CD14-positive monocyte (primary cell): Measurements from ENCODE around the gene SERPINC1. TPM values are rescaled to one million over a fixed set of nuclear protein-coding genes. Genes with fewer than 3 reads are reported as not detected.
"Not testable (repeated sequence)": the region's sequence is repeated elsewhere in the genome, so short reads cannot be mapped to it uniquely, and the experiment has no call there.

Experiments
- DNase-seq, 3 donors: peaks; one replicate each; pipeline ENCODE4 v3.0.0-alpha.2; 2011 to 2022
- H2AFZ ChIP-seq: 2 replicates; pipeline ENCODE4 v1.6.0; 2012; ENCODE audit warnings: mild to moderate bottlenecking, low read depth, low read length, inconsistent platforms; ENCODE audit not compliant: insufficient read depth, poor library complexity, severe bottlenecking
- H3K27ac ChIP-seq, 2 donors: 1 replicate in 1 of 2; 2 replicates in 1 of 2; pipeline ENCODE4 v1.5.1; 2012 to 2013; ENCODE audit warnings: low read length in 2 of 2, control low read depth in 1 of 2, inconsistent platforms in 1 of 2, low read depth in 1 of 2, mild to moderate bottlenecking in 1 of 2
- H3K27me3 ChIP-seq, 2 donors: one replicate each; pipeline versions ENCODE4 v1.6.0 to v1.6.1; 2011 to 2013; ENCODE audit warnings: low read length in 2 of 2; ENCODE audit not compliant: control insufficient read depth in 2 of 2, insufficient read depth in 2 of 2
- H3K36me3 ChIP-seq, 2 donors: replicated peaks in 1 of 2; 1 replicate in 1 of 2; 2 replicates in 1 of 2; pipeline versions ENCODE4 v1.5.1 to v1.6.1; 2012 to 2013; ENCODE audit warnings: low read length in 2 of 2, control low read depth in 1 of 2, inconsistent platforms in 1 of 2, mild to moderate bottlenecking in 1 of 2; ENCODE audit not compliant: insufficient read depth in 2 of 2, control insufficient read depth in 1 of 2
- H3K4me1 ChIP-seq, 2 donors: 1 replicate in 1 of 2; 2 replicates in 1 of 2; pipeline versions ENCODE4 v1.5.1 to v1.6.1; 2012 to 2013; ENCODE audit warnings: low read length in 2 of 2, control low read depth in 1 of 2, inconsistent platforms in 1 of 2, mild to moderate bottlenecking in 1 of 2, moderate library complexity in 1 of 2; ENCODE audit not compliant: insufficient read depth in 2 of 2, control insufficient read depth in 1 of 2
- H3K4me2 ChIP-seq: replicated peaks from 2 replicates; pipeline ENCODE3; 2012; ENCODE audit warnings: low read length, moderate library complexity, mild to moderate bottlenecking; ENCODE audit not compliant: poor library complexity, severe bottlenecking; ENCODE audit errors: extremely low read depth
- H3K4me3 ChIP-seq, 3 experiments: fragments of 200-600 bp in 1 of 3; sonication (generic) in 1 of 3; replicated peaks in 1 of 3; 1 replicate in 2 of 3; 2 replicates in 1 of 3; pipeline ENCODE4 v1.5.1; 2011 to 2013; ENCODE audit warnings: low read length in 3 of 3, mild to moderate bottlenecking in 3 of 3, control low read depth in 2 of 3, low read depth in 2 of 3, inconsistent platforms in 1 of 3, moderate library complexity in 1 of 3
- H3K79me2 ChIP-seq: 2 replicates; pipeline ENCODE4 v1.6.0; 2012; ENCODE audit warnings: mild to moderate bottlenecking, control low read depth, inconsistent platforms, low read length, moderate library complexity; ENCODE audit not compliant: insufficient read depth
- H3K9ac ChIP-seq: 2 replicates; pipeline ENCODE4 v1.6.0; 2017; ENCODE audit warnings: low read length, mild to moderate bottlenecking; ENCODE audit not compliant: insufficient read depth, poor library complexity, severe bottlenecking
- H3K9me3 ChIP-seq, 2 donors: replicated peaks in 1 of 2; 1 replicate in 1 of 2; 2 replicates in 1 of 2; pipeline versions ENCODE4 v1.5.1 to v1.6.1; 2012 to 2013; ENCODE audit warnings: low read length in 2 of 2, control low read depth in 1 of 2; ENCODE audit not compliant: control insufficient read depth in 1 of 2, insufficient read depth in 1 of 2
- H4K20me1 ChIP-seq: 2 replicates; pipeline ENCODE4 v1.6.0; 2012; ENCODE audit warnings: mild to moderate bottlenecking, low read length, control low read depth, moderate library complexity; ENCODE audit not compliant: insufficient read depth
- H3K27ac Mint-ChIP-seq, 7 donors: one replicate each; pipeline ENCODE4 v1.8.0; 2020; ENCODE audit warnings: mild to moderate bottlenecking in 7 of 7, mixed read lengths in 7 of 7, moderate library complexity in 6 of 7, inconsistent platforms in 2 of 7
- H3K27me3 Mint-ChIP-seq, 3 donors: one replicate each; pipeline ENCODE4 v1.8.0; 2021 to 2022; ENCODE audit warnings: low read depth in 3 of 3, mild to moderate bottlenecking in 3 of 3, mixed read lengths in 3 of 3, moderate library complexity in 3 of 3, inconsistent platforms in 1 of 3
- H3K36me3 Mint-ChIP-seq, 2 donors: one replicate each; pipeline ENCODE4 v1.8.0; 2020; ENCODE audit warnings: mixed read lengths in 2 of 2, inconsistent platforms in 1 of 2, mild to moderate bottlenecking in 1 of 2
- H3K4me1 Mint-ChIP-seq: one replicate; pipeline ENCODE4 v1.8.0; 2020; ENCODE audit warnings: mild to moderate bottlenecking, mixed read lengths
- H3K4me3 Mint-ChIP-seq, 2 donors: one replicate each; pipeline ENCODE4 v1.8.0; 2020; ENCODE audit warnings: mild to moderate bottlenecking in 2 of 2, mixed read lengths in 2 of 2, moderate library complexity in 1 of 2
- H3K9me3 Mint-ChIP-seq, 7 donors: one replicate each; pipeline ENCODE4 v1.8.0; 2020 to 2022; ENCODE audit warnings: mixed read lengths in 7 of 7, mild to moderate bottlenecking in 6 of 7, moderate library complexity in 6 of 7, inconsistent platforms in 2 of 7
- WGBS: methylation state at CpG from one replicate; pipeline ENCODE4 v1.1.5; 2013; ENCODE audit warnings: missing lambda C conversion rate; ENCODE audit not compliant: insufficient coverage; 5-methylcytosine and 5-hydroxymethylcytosine counted together
- intact Hi-C, 2 donors: fragments of 100-400 bp; cut with micrococcal nuclease; formaldehyde crosslinking; loops; one replicate each; pipeline versions ENCODE4 v1.15.0 to v1.15.1; 2023
- polyA plus RNA-seq, 3 donors: library from polyadenylated mRNA; depleted of rRNA in 1 of 3; unstranded in 2 of 3; stranded (reverse) in 1 of 3; fragments of 300-500 nt in 2 of 3; fragments of >200 nt in 1 of 3; fragmentation: Illumina TruSeq in 2 of 3; gene quantifications; 1 replicate in 2 of 3; 2 replicates in 1 of 3; pipeline ENCODE4 v1.2.3, GENCODE V29; 2012 to 2021
- TF ChIP-seq, protein P1 (sequence below): fragments of 200-600 bp; IDR thresholded peaks from one replicate; pipeline ENCODE4 v1.8.0; 2022; ENCODE audit warnings: antibody characterized with exemption, mild to moderate bottlenecking

SERPINC1 gene
- polyA plus RNA-seq, 3 donors, result 0.23 TPM; not detected in 2

DNA sequence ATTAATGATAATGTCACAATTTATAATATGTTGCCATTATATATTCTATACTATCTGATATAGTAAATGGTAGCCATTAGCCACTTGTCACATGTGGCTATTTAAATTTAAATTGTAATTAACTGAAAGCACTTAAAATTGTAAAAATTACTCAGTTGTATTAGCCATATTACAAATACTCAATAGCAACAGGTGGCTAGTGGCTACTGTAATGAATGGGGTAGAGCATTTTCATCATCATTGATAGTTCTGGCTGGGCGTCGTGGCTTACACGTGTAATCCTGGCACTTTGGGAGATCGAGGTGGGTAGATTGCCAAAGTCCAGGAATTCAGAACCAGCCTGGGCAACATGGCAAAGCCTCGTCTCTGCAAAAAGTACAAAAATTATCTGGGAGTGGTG lies 32.4 kb downstream of the SERPINC1 start:
- Histone ChIP-seq H3K9me3 (no peaks in the 10 kb centered on the region), H3K36me3 (peaks cover 28 to 47% of the 10 kb centered on the region in 2 donors), H3K27ac (no peak overlapping the region), H3K9ac (no peak overlapping the region), H3K79me2 (no peaks in the 10 kb centered on the region), H3K4me1 (no peaks in the 10 kb centered on the region), H3K4me3 (no peak overlapping the region), H3K27me3 (no peaks in the 10 kb centered on the region), H4K20me1 (peaks cover 4% of the 10 kb centered on the region), H3K4me2 (no peak overlapping the region), H2AFZ (no peak overlapping the region)
- Mint-ChIP-seq H3K27ac (no peak overlapping the region), H3K36me3 (peaks cover 22 to 32% of the 10 kb centered on the region in 2 donors), H3K9me3 (peaks cover 0 to 8% (median 0%) of the 10 kb centered on the region in 7 donors), H3K4me3 (no peak overlapping the region), H3K27me3 (peaks cover 0 to 2% (median 0%) of the 10 kb centered on the region in 3 donors), H3K4me1 (peaks cover 4% of the 10 kb centered on the region)
- TF ChIP-seq, protein P1, sequence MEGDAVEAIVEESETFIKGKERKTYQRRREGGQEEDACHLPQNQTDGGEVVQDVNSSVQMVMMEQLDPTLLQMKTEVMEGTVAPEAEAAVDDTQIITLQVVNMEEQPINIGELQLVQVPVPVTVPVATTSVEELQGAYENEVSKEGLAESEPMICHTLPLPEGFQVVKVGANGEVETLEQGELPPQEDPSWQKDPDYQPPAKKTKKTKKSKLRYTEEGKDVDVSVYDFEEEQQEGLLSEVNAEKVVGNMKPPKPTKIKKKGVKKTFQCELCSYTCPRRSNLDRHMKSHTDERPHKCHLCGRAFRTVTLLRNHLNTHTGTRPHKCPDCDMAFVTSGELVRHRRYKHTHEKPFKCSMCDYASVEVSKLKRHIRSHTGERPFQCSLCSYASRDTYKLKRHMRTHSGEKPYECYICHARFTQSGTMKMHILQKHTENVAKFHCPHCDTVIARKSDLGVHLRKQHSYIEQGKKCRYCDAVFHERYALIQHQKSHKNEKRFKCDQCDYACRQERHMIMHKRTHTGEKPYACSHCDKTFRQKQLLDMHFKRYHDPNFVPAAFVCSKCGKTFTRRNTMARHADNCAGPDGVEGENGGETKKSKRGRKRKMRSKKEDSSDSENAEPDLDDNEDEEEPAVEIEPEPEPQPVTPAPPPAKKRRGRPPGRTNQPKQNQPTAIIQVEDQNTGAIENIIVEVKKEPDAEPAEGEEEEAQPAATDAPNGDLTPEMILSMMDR, result no peak
- intact Hi-C loops, result no loop called here
- 100% methylated on average over 5 of the region's 5 CpGs for WGBS
- no peak for DNase-seq

DNA sequence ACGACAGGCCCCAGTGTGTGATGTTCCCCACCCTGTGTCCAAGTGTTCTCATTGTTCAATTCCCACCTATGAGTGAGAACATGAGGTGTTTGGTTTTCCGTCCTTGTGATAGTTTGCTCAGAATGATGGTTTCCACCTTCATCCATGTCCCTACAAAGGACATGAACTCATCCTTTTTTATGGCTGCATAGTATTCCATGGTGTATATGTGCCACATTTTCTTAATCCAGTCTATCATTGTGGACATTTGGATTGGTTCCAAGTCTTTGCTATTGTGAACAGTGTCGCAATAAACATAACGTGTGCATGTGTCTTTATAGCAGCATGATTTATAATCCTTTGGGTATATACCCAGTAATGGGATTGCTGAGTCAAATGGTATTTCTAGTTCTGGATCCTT lies 36.0 kb downstream of the SERPINC1 start:
- H3K9ac ChIP-seq, H2AFZ ChIP-seq, H3K27me3 ChIP-seq, H3K79me2 ChIP-seq, H3K9me3 ChIP-seq, H3K4me3 Mint-ChIP-seq, intact Hi-C loops, H3K27ac Mint-ChIP-seq, H3K4me2 ChIP-seq, H4K20me1 ChIP-seq, H3K4me1 ChIP-seq, H3K9me3 Mint-ChIP-seq, H3K4me1 Mint-ChIP-seq, H3K27me3 Mint-ChIP-seq, DNase-seq, H3K4me3 ChIP-seq, H3K27ac ChIP-seq: not testable (repeated sequence)
- peaks cover 26 to 38% of the 10 kb centered on the region in 2 donors for H3K36me3 ChIP-seq
- peaks cover 42 to 45% of the 10 kb centered on the region in 2 donors for H3K36me3 Mint-ChIP-seq
- WGBS, result no CpG with 5 or more reads among the region's 4 CpGs
